Caco-2 (cell line): ENCODE data around the gene IL22RA1. TPM values are rescaled to one million over a fixed set of nuclear protein-coding genes. Genes with fewer than 3 reads are reported as not detected.

ENCODE experiments used
- BruUV-seq: library from RNA; stranded (reverse); fragments of 400-500 nt; replicated peaks from 2 replicates; lab custom pipeline; 2021; lab: Mats Ljungman, UMichigan
- CTCF ChIA-PET: fragments of 300-600 bp; sonication (Branson Sonifier 250); formaldehyde crosslinking; loops from one replicate; lab custom pipeline; 2022; ENCODE audit warnings: antibody characterized with exemption; lab: Charles Lee
- POLR2A ChIA-PET: fragments of 300-600 bp; sonication (Branson Sonifier 250); formaldehyde crosslinking; loops from one replicate; lab custom pipeline; 2022; ENCODE audit warnings: antibody characterized with exemption; lab: Charles Lee
- DNase-seq, 2 experiments: peaks; one replicate each; pipeline versions ENCODE4 v3.0.0 to v3.0.0-alpha.2; 2020 to 2022
- H3K27me3 ChIP-seq: replicated peaks from 2 replicates; pipeline ENCODE4 v1.6.0; 2011; ENCODE audit warnings: low read length; ENCODE audit not compliant: control insufficient read depth, insufficient read depth
- H3K36me3 ChIP-seq: 2 replicates; pipeline ENCODE4 v1.5.1; 2011; ENCODE audit warnings: low read length; ENCODE audit not compliant: control insufficient read depth, insufficient read depth
- H3K4me1 ChIP-seq: fragments of 250-450 bp; sonication (Bioruptor Pico); 2 replicates; pipeline ENCODE4 v1.5.1; 2020; ENCODE audit warnings: mild to moderate bottlenecking
- H3K4me3 ChIP-seq: 2 replicates; pipeline ENCODE4 v1.5.1; 2011; ENCODE audit warnings: low read depth, mild to moderate bottlenecking, control low read depth, low read length
- H3K9me3 ChIP-seq: fragments of 250-450 bp; sonication (Bioruptor Pico); 2 replicates; pipeline ENCODE4 v1.5.1; 2020; ENCODE audit warnings: mild to moderate bottlenecking, moderate library complexity
- H3K27ac Mint-ChIP-seq: one replicate; pipeline ENCODE4 v1.8.0; 2022; ENCODE audit warnings: mixed read lengths; ENCODE audit not compliant: unreplicated experiment
- H3K27me3 Mint-ChIP-seq: one replicate; pipeline ENCODE4 v1.8.0; 2022; ENCODE audit warnings: mixed read lengths; ENCODE audit not compliant: insufficient read depth, unreplicated experiment
- H3K36me3 Mint-ChIP-seq: one replicate; pipeline ENCODE4 v1.8.0; 2022; ENCODE audit warnings: mild to moderate bottlenecking, mixed read lengths; ENCODE audit not compliant: insufficient read depth, unreplicated experiment
- H3K4me1 Mint-ChIP-seq: one replicate; pipeline ENCODE4 v1.8.0; 2022; ENCODE audit warnings: low read depth, mixed read lengths; ENCODE audit not compliant: unreplicated experiment
- H3K4me3 Mint-ChIP-seq: one replicate; pipeline ENCODE4 v1.8.0; 2022; ENCODE audit warnings: mild to moderate bottlenecking, moderate library complexity, mixed read lengths; ENCODE audit not compliant: unreplicated experiment
- H3K9me3 Mint-ChIP-seq: one replicate; pipeline ENCODE4 v1.8.0; 2022; ENCODE audit warnings: mixed read lengths; ENCODE audit not compliant: unreplicated experiment
- CTCF ChIP-seq, 2 experiments: fragments of 200-600 bp in 1 of 2; IDR thresholded peaks; 1 replicate in 1 of 2; 2 replicates in 1 of 2; pipeline versions ENCODE4 v1.5.1 to v1.8.0; 2011 to 2022; ENCODE audit warnings: antibody characterized with exemption in 1 of 2, control low read depth in 1 of 2, inconsistent platforms in 1 of 2, low read depth in 1 of 2, low read length in 1 of 2, mild to moderate bottlenecking in 1 of 2, moderate library complexity in 1 of 2; ENCODE audit not compliant: insufficient read depth in 1 of 2, severe bottlenecking in 1 of 2, unreplicated experiment in 1 of 2
- intact Hi-C: fragments of 100-400 bp; cut with micrococcal nuclease; formaldehyde crosslinking; loops from one replicate; pipeline ENCODE4 v1.10.0; 2022; ENCODE audit not compliant: unreplicated experiment
- total RNA-seq: library from RNA; stranded (reverse); gene quantifications from 2 replicates; pipeline ENCODE4 v1.2.3, GENCODE V29; 2022

The IL22RA1 gene
- total RNA-seq, 1 experiment from 2014 or later = 2.5 TPM

DNA sequence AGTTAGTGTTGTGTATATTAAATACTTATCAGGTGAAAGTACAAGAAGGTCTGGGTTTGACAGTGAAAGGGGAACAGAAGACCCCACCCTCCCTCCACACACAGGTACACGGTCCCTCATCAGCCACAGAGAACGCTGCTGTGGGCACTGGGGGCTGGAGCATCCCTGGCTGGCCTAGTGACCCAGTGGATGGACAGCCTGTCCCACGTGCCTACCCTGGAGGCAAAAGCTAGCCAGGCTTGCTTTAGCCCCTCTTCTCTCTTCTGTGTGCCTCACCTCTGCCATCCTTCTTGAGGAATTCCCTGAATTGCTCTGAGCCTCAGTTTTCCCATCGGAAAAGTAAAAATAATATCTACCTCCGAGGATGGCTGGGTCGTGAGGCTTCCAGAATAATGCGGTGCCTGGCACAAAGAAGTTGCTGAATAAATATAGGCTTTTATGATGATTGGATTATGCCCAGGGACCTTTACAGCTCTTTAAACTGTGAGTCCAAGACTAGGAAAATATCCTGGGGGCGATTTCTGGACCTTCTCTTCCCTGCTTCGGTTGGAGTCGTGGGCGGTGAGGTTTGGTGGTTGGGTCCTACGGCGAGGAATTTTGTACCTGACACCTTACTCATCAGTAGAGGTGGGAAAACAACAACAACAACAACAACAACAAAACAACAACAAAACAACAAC lies 43.2 kb upstream of the IL22RA1 start:
- H3K4me1 Mint-ChIP-seq = peaks cover 7% of the 10 kb centered on the region
- POLR2A ChIA-PET = interaction anchor here (3.1 kb wide), 1 partner anchor 35 kb away, joined by 49 read pairs; no protein-coding TSS in a partner anchor
- peak overlapping the region; percentile 82 for H3K4me3 Mint-ChIP-seq
- H3K4me1 ChIP-seq = peaks cover 8% of the 10 kb centered on the region; the same call in 1 of the 2 replicates
- intact Hi-C loops = loop anchor here (2.0 kb wide), 1 partner anchor 35 kb away; no protein-coding TSS in a partner anchor
- DNase-seq = no peak
- no peaks in the 10 kb centered on the region for H3K27me3 ChIP-seq
- peak overlapping the region; percentile 53 for H3K27ac Mint-ChIP-seq
- CTCF ChIA-PET = interaction anchor here (0.9 kb wide), 1 partner anchor 13 kb away, joined by 3 read pairs; no protein-coding TSS in a partner anchor
- no peaks in the 10 kb centered on the region for H3K9me3 Mint-ChIP-seq
- TSS peak; percentile 85 for BruUV-seq
- H3K36me3 ChIP-seq = no peaks in the 10 kb centered on the region
- TF ChIP-seq CTCF (IDR thresholded peaks at IDR 0.05; ENCODE audit: insufficient read depth in 1 of 2, low read depth in 1 of 2, low read length in 1 of 2, severe bottlenecking in 1 of 2, unreplicated experiment in 1 of 2) = no peak
- no peaks in the 10 kb centered on the region for H3K9me3 ChIP-seq
- H3K27me3 Mint-ChIP-seq = no peaks in the 10 kb centered on the region
- H3K36me3 Mint-ChIP-seq = peaks cover 4% of the 10 kb centered on the region
- peak overlapping the region; percentile 44 for H3K4me3 ChIP-seq

- DNase-seq = no peak
- peaks cover 8% of the 10 kb centered on the region; the same call in 1 of the 2 replicates for H3K4me1 ChIP-seq
- no peak for TF ChIP-seq CTCF (IDR thresholded peaks at IDR 0.05; ENCODE audit: insufficient read depth in 1 of 2, low read depth in 1 of 2, low read length in 1 of 2, severe bottlenecking in 1 of 2, unreplicated experiment in 1 of 2)
- Mint-ChIP-seq H3K4me1 (peaks cover 7% of the 10 kb centered on the region), H3K9me3 (no peaks in the 10 kb centered on the region), H3K27ac (no peak overlapping the region), H3K27me3 (no peaks in the 10 kb centered on the region), H3K4me3 (no peak overlapping the region), H3K36me3 (peaks cover 10% of the 10 kb centered on the region)
- BruUV-seq = no TSS peak
- no peak overlapping the region for H3K4me3 ChIP-seq
- ChIA-PET POLR2A (interaction anchor here (0.6 to 3.1 kb wide), 3 partner anchors 10 to 35 kb away, joined by 4 to 49 read pairs (median 7); no protein-coding TSS in a partner anchor), CTCF (no interaction called here)
- H3K27me3 ChIP-seq = no peaks in the 10 kb centered on the region
- intact Hi-C loops = no loop called here
- no peaks in the 10 kb centered on the region for H3K9me3 ChIP-seq
- no peaks in the 10 kb centered on the region for H3K36me3 ChIP-seq
These were observed 42.1 kb upstream of the IL22RA1 start for GRCh38 chr1:24185076-24185475.

DNA sequence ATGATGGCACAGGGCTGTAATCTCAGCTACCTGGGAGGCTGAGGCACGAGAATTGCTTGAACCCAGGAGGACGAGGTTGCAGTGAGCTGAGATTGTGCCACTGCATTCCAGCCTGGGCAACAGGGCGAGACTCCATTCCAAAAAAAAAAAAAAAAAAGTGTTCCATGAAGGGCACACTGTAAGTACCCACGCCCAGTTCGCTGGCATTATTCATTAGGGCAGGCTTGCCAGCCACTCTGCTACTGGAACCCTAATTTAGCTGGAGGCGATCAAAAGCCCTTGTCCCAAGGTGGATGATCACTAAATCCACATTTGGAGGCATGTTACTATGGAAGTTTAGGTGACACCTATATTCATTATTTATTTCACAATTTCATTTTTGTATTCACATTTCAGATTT lies 39.1 kb upstream of the IL22RA1 start:
- BruUV-seq = no TSS peak
- Histone ChIP-seq H3K36me3 (no peaks in the 10 kb centered on the region; the same call in 1 of the 2 replicates), H3K27me3 (no peaks in the 10 kb centered on the region), H3K4me1 (peaks cover 8% of the 10 kb centered on the region; the same call in 1 of the 2 replicates), H3K4me3 (no peak overlapping the region), H3K9me3 (no peaks in the 10 kb centered on the region)
- intact Hi-C loops = no loop called here
- H3K27me3 Mint-ChIP-seq = no peaks in the 10 kb centered on the region
- ChIA-PET POLR2A (interaction anchor here (1.1 kb wide), 1 partner anchor 32 kb away, joined by 10 read pairs; no protein-coding TSS in a partner anchor), CTCF (no interaction called here)
- no peak for DNase-seq
- H3K36me3 Mint-ChIP-seq = peaks cover 10% of the 10 kb centered on the region
- no peak for TF ChIP-seq CTCF (IDR thresholded peaks at IDR 0.05; ENCODE audit: insufficient read depth in 1 of 2, low read depth in 1 of 2, low read length in 1 of 2, severe bottlenecking in 1 of 2, unreplicated experiment in 1 of 2)
- peaks cover 7% of the 10 kb centered on the region for H3K4me1 Mint-ChIP-seq
- no peaks in the 10 kb centered on the region for H3K9me3 Mint-ChIP-seq
- H3K27ac Mint-ChIP-seq = no peak overlapping the region
- no peak overlapping the region for H3K4me3 Mint-ChIP-seq
